ENCODE data around the gene ADAMTSL3.

The ADAMTSL3 gene

GRCh38 chr15:83653639-83654378, at the start of gene ADAMTSL3:
Gene ADAMTSL3 (plus strand): TSS chr15:83654123. CDS start chr15:83655762, 1,639 bp downstream.
- no peak for DNase-seq

- DNase-seq, result no peak
These were observed 49.4 kb upstream of the ADAMTSL3 start for GRCh38 chr15:83604549-83604948.

- no peak for DNase-seq
These were observed 48.6 kb upstream of the ADAMTSL3 start for GRCh38 chr15:83605111-83605945.

- no peak for DNase-seq
These were observed 43.8 kb upstream of the ADAMTSL3 start for GRCh38 chr15:83610132-83610531.

GRCh38 chr15:83610901-83611685, 42.8 kb upstream of the ADAMTSL3 start:
- no peak for DNase-seq

GRCh38 chr15:83612226-83612625, 41.7 kb upstream of the ADAMTSL3 start:
- no peak for DNase-seq

GRCh38 chr15:83612898-83613635, 40.9 kb upstream of the ADAMTSL3 start:
- no peak for DNase-seq

- no peak for DNase-seq
These were observed 40.2 kb upstream of the ADAMTSL3 start for GRCh38 chr15:83613714-83614113.

- no peak for DNase-seq
These were observed 37.1 kb upstream of the ADAMTSL3 start for GRCh38 chr15:83616840-83617239.

GRCh38 chr15:83626171-83626802, 27.6 kb upstream of the ADAMTSL3 start:
- no peak for DNase-seq

- no peak for DNase-seq
These were observed 22.4 kb upstream of the ADAMTSL3 start for GRCh38 chr15:83631534-83631933.

GRCh38 chr15:83643201-83643600, 10.7 kb upstream of the ADAMTSL3 start:
- no peak for DNase-seq

- no peak for DNase-seq
These were observed 9.5 kb upstream of the ADAMTSL3 start for GRCh38 chr15:83644439-83644838.

- DNase-seq, result no peak
These were observed 3.1 kb upstream of the ADAMTSL3 start for GRCh38 chr15:83650831-83651230.

- DNase-seq, result no peak
These were observed 2.4 kb upstream of the ADAMTSL3 start for GRCh38 chr15:83651541-83651940.

- DNase-seq, result no peak
These were observed 1.2 kb upstream of the ADAMTSL3 start for GRCh38 chr15:83652626-83653204.

- DNase-seq, result no peak
These were observed 660 bp upstream of the ADAMTSL3 start for GRCh38 chr15:83653288-83653638.

GRCh38 chr15:83654379-83655236, 685 bp downstream of the ADAMTSL3 start:
- no peak for DNase-seq

GRCh38 chr15:83655237-83655616, 1.3 kb downstream of the ADAMTSL3 start:
- no peak for DNase-seq

GRCh38 chr15:83656192-83656591, 2.3 kb downstream of the ADAMTSL3 start:
- DNase-seq, result no peak

Data from activated CD4-positive, alpha-beta T cell treated with anti-CD3 and anti-CD28 coated beads for 4 hours (primary cell).